Uterus (tissue), 4 donors: ENCODE measurements around the gene TMEM86A. TPM values are rescaled to one million over a fixed set of nuclear protein-coding genes. Genes with fewer than 3 reads are reported as not detected.

Experiments used
- DNase-seq, 2 donors: peaks; one replicate each; pipeline ENCODE4 v3.0.0-alpha.2; 2019 to 2020
- H3K27ac ChIP-seq, 2 donors: fragments of 200-600 bp; sonication (generic); 1 replicate in 1 of 2; 2 replicates in 1 of 2; pipeline ENCODE4 v1.5.1; 2016 to 2018
- H3K27me3 ChIP-seq, 2 donors: fragments of 200-600 bp; sonication (generic); one replicate each; pipeline ENCODE4 v1.5.1; 2018 to 2019; ENCODE audit warnings: control low read depth in 1 of 2
- H3K36me3 ChIP-seq, 2 donors: fragments of 200-600 bp; sonication (generic); one replicate each; pipeline ENCODE4 v1.5.1; 2019; ENCODE audit warnings: control low read depth in 1 of 2
- H3K4me1 ChIP-seq, 2 donors: fragments of 200-600 bp; sonication (generic); one replicate each; pipeline ENCODE4 v1.5.1; 2018 to 2019; ENCODE audit warnings: control low read depth in 1 of 2
- H3K4me3 ChIP-seq, 2 donors: fragments of 200-600 bp; sonication (generic); 1 replicate in 1 of 2; 2 replicates in 1 of 2; pipeline ENCODE4 v1.5.1; 2018 to 2019; ENCODE audit warnings: mild to moderate bottlenecking in 1 of 2
- H3K9me3 ChIP-seq, 2 donors: fragments of 200-600 bp; sonication (generic); one replicate each; pipeline ENCODE4 v1.5.1; 2019; ENCODE audit warnings: control low read depth in 1 of 2
- CTCF ChIP-seq, 4 experiments: fragments of 200-600 bp in 2 of 4; fragments of 450-650 bp in 2 of 4; sonication (generic) in 2 of 4; IDR thresholded peaks; one replicate each; pipeline ENCODE4 v1.5.1; 2016 to 2019; ENCODE audit warnings: antibody characterized with exemption in 4 of 4, mild to moderate bottlenecking in 2 of 4, moderate library complexity in 1 of 4
- POLR2A ChIP-seq, 2 donors: fragments of 450-650 bp; IDR thresholded peaks; one replicate each; pipeline ENCODE4 v1.6.1; 2016; ENCODE audit warnings: antibody characterized with exemption in 2 of 2, mild to moderate bottlenecking in 1 of 2, moderate library complexity in 1 of 2
- intact Hi-C: fragments of 100-400 bp; cut with DNase I; formaldehyde crosslinking; loops from one replicate; pipeline ENCODE4 v1.15.1; 2023; ENCODE audit warnings: low total_unique reads
- total RNA-seq, 4 donors: library from RNA; depleted of rRNA in 3 of 4; stranded (reverse); fragments of >200 nt in 3 of 4; gene quantifications; one replicate each; pipeline versions ENCODE4 v1.1.0 to v1.2.4, GENCODE V29; 2014 to 2023
- donor health status: DM: yes; HTN: yes; CAD: no.

Gene TMEM86A
- total RNA-seq, 4 donors from 2014 or later, result 1.3 to 3.9 (median 3.3) TPM

GRCh38 chr11:18704698-18705097 is 6.1 kb downstream of the TMEM86A start:
- Histone ChIP-seq H3K27ac (no peak overlapping the region), H3K9me3 (no peaks in the 10 kb centered on the region), H3K36me3 (no peaks in the 10 kb centered on the region), H3K27me3 (no peaks in the 10 kb centered on the region), H3K4me3 (no peak overlapping the region), H3K4me1 (peaks cover 0 to 8% of the 10 kb centered on the region in 2 donors)
- intact Hi-C loops, result loop anchor here (10.0 kb wide), 1 partner anchor 70 kb away; the partner anchor contains the start of gene SPTY2D1
- DNase-seq, result no peak
- TF ChIP-seq CTCF (IDR thresholded peaks at IDR 0.05) (no peak), POLR2A (IDR thresholded peaks at IDR 0.05) (no peak)

- intact Hi-C loops, result loop anchor here (10.0 kb wide), 1 partner anchor 71 kb away; the partner anchor contains the start of gene SPTY2D1
- H3K9me3 ChIP-seq, result no peaks in the 10 kb centered on the region
- H3K4me1 ChIP-seq, result no peaks in the 10 kb centered on the region
- peak overlapping the region; percentile 77 to 83 for H3K27ac ChIP-seq
- DNase-seq, result peak; percentile 34 to 39
- TF ChIP-seq CTCF (IDR thresholded peaks at IDR 0.05) (no peak), POLR2A (IDR thresholded peaks at IDR 0.05) (peak in 1 of 2 donors; percentile 16)
- H3K36me3 ChIP-seq, result no peaks in the 10 kb centered on the region
- no peaks in the 10 kb centered on the region for H3K27me3 ChIP-seq
- H3K4me3 ChIP-seq, result peak overlapping the region; percentile 45 to 61
Observed at GRCh38 chr11:18705651-18706281, 7.2 kb downstream of the TMEM86A start.

GRCh38 chr11:18706330-18707243 is 8.0 kb downstream of the TMEM86A start:
- DNase-seq, result peak; percentile 74 to 76
- no peaks in the 10 kb centered on the region for H3K36me3 ChIP-seq
- H3K27me3 ChIP-seq, result no peaks in the 10 kb centered on the region
- H3K9me3 ChIP-seq, result no peaks in the 10 kb centered on the region
- H3K27ac ChIP-seq, result peak overlapping the region; percentile 77 to 83
- intact Hi-C loops, result loop anchor here (10.0 kb wide), 1 partner anchor 72 kb away; the partner anchor contains the start of gene SPTY2D1
- peak overlapping the region; percentile 45 to 61 for H3K4me3 ChIP-seq
- TF ChIP-seq POLR2A (IDR thresholded peaks at IDR 0.05) (no peak), CTCF (IDR thresholded peaks at IDR 0.05) (no peak)
- no peaks in the 10 kb centered on the region for H3K4me1 ChIP-seq

GRCh38 chr11:18707811-18708340 is 9.3 kb downstream of the TMEM86A start:
- Histone ChIP-seq H3K9me3 (no peaks in the 10 kb centered on the region), H3K27ac (no peak overlapping the region), H3K4me3 (no peak overlapping the region), H3K27me3 (no peaks in the 10 kb centered on the region), H3K36me3 (no peaks in the 10 kb centered on the region), H3K4me1 (no peaks in the 10 kb centered on the region)
- no peak for TF ChIP-seq CTCF (IDR thresholded peaks at IDR 0.05)
- no peak for TF ChIP-seq POLR2A (IDR thresholded peaks at IDR 0.05)
- DNase-seq, result no peak
- intact Hi-C loops, result loop anchor here (10.0 kb wide), 1 partner anchor 73 kb away; the partner anchor contains the start of gene SPTY2D1
